GM18909 (cell line): ENCODE data around the gene GAMT.
A peak's percentile ranks its signal among the peaks of the same experiment; 100 is the strongest.

Experiments used
- ATAC-seq: cut with Tn5 transposase; IDR thresholded peaks from one replicate; pipeline ENCODE4 v1.9.1; 2021; ENCODE audit warnings: mild to moderate bottlenecking; ENCODE audit not compliant: unreplicated experiment, poor library complexity

GAMT gene

DNA sequence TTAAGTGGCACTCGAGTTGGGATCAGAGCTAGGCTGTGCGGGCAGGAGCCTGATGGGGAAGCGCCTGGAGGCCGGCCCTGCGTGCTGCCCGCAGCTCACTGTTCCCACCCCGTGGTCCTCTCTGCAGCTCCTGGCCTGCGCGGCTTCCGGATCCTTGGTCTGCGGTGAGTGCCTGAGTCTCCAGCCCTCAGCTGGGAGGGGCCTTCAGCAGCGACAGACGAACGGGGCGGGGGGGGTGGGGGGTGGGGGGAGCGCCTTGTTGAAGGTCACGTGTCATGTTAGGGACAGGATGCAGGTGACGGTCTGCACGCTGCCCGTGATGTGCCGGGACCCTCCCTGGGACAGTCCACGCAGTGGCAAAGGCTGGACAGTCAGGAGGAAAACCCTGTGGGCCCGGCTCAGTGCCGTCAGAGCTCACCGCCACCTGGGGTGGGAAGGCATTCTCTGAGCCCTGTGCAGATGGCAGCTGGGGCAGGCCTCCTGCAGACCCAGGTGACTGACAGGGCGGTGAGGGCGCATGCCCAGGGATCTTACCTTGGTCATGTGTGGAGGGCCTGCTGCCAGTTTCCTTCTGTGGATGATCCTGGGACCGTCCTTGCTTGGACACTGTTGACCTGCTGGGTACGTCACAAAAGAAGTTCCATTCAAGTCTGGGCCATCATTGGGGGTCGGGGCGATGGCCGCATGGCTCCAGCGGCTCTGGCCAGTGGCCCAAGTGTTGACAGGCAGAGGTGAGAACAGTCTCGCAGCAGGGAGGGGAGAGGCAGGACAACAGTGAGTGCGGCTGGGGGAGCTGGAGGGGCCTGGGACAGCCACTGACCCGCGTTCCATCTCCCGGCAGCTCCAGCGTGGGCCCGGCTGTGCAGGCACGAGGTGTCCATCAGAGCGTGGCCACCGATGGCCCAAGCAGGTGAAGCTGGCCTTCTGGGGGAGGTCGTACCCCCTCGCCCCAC is 13.4 kb downstream of the GAMT start:
- ATAC-seq = no peak

GRCh38 chr19:1386945-1387683 is 14.2 kb downstream of the GAMT start:
- no peak for ATAC-seq

GRCh38 chr19:1385816-1386215 is 15.5 kb downstream of the GAMT start:
- no peak for ATAC-seq

DNA sequence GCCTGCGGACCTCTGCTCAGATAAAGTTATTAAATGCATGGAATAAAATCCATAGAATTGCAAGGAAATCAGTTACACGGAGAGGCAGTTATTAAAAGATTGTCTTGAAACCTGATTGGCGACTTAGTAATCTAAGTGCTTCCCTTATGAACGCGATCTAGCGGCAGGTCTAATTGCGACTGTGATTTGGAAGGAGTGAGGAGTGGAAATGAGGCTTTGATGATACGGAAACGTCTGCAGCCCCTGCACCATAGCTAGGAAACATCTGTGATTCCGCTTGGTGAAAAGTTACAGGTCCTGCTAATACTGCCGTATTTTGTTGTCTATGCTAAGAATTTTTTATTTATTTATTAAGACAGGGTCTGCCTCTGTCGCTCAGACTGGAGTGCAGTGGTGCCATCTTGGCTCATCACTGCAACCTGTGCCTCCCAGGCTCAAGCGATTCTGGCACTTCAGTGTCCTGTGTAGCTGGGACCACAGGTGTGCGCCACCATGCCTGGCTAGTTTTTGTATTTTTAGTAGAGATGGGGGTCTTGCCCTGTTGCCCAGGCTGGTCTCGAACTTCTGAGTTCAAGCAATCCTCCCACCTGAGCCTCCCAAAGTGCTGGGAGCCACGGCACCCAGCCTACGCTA is 16.7 kb downstream of the GAMT start:
- ATAC-seq = no peak

- peak; percentile 11 for ATAC-seq
Observed at GRCh38 chr19:1384085-1384462, 17.3 kb downstream of the GAMT start.

- peak; percentile 81 for ATAC-seq
Observed at GRCh38 chr19:1383312-1384084, 17.8 kb downstream of the GAMT start, which contains the start of gene NDUFS7. TSS of gene NDUFS7 (plus strand) at chr19:1383907. CDS start at chr19:1383927, 20 bp downstream.

- ATAC-seq = no peak
Observed at GRCh38 chr19:1383017-1383311, 18.4 kb downstream of the GAMT start.

DNA sequence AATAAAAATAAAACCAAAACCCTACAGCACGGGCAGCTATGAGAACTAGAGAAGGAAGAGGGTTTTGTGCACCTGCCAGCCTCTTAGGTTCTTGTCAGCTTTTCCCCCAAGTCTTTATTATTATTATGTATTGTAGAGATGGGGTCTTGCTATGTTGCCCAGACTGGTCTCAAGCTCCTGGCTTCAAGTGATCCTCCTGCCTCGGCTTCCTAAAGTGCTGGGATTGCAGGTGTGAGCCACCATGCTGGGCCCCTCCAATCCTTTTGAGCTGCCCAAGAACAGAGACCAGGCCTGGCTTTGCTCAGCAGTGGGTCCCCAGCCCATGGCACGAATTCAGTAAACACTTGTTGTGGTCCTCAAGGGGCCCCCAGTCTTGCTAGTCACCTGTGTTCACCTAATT is 19.1 kb downstream of the GAMT start:
- no peak for ATAC-seq

DNA sequence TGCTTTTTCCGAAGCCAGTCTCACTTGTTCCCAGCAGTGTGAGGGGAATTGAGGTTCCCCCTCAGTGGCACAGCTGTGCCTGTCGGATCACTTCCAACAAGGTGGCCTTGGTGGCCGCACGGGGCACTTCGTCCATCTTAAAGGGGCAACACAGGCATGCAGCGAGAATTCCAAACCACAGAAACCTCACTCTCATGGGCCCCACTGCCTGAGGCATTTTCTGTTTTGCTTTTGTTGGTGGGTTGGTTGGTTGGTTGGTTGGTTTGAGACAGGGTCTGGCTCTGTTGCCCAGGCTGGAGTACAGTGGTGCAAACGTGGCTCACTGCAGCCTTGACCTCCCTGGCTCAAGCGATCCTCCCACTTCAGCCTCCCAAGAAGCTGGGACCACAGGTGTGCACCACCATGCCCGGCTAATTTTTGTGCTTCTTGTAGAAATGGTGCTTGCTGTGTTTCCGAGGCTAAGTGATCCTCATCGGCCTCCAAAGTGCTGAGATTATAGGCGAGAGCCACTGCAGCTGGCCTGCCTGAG is 21.3 kb downstream of the GAMT start:
- no peak for ATAC-seq

GRCh38 chr19:1379126-1379905 is 22.0 kb downstream of the GAMT start:
- no peak for ATAC-seq

DNA sequence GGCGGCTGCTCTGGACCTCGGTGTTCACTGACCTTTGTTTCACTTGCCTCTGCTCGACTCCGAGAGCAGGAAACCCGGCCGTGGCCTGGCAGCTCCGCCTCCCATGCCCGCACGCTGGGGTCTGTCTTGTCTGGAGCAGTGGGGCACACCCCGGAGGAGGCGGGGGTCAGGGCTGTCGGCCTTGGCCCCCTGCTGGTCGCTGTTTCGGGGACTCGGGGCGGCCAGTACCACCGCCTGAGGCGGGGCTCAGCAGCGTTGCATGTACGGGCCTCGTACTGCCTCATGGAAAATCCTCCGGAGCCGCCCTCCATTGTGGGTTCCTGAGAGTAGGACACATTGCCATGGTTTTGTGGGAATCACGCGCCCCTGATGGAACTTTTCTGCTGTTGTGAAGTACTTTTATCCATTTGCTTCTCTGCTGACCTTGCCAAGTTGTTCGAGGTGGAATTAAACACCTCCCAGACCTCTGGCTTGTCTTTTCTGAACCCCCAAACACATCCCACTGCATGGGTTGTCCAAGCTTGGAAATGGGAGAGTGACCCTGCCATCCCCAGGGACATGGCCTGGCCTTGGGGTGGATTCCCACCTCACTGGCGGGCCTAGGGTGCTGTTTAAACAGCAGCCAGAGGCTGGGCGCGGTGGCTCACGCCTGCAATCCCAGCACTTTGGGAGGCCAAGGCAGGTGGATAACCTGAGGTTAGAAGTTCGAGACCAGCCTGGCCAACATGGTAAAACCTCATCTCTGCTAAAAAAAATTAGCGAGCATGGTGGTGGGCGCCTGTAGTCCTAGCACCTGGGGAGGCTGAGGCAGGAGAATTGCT is 23.2 kb downstream of the GAMT start:
- ATAC-seq = no peak

DNA sequence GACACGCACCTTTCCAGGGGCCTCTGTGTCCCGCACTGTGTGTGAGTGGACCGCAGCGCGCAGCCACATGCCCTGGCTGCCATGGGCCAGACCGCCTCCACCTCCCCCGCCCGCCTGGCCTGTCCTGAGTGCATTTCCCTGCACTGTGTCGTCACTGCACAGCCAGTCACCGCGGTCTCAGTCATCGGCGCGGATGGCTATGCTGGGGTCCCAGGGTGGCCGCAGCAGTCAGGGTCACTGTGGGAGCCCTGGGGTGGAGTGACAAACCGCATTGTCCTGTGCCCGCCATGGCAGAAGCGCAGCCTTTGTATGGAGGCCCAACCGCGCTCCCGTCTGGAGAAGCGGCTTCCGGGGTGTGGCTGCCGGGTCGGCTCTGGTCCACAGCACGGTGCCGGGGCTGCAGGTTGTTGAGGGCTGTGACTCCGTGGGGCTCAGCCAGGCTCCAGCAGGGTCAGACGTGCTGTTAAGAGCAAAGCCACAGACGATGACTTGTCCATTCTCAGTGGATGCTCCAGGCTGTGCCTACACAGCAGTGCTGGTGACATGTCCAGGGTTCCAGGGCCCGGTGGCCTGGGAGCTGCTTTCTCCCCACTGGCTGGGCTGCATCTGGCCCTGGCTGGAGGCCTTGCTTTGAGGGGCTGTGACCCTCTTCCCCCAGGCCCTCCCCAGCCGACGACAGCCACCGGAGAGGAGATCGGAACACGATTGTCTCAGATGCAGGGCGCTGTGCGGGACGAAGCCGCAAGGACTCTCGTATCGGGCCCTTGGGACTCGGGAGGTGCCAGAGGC is 24.0 kb downstream of the GAMT start:
- ATAC-seq = no peak

DNA sequence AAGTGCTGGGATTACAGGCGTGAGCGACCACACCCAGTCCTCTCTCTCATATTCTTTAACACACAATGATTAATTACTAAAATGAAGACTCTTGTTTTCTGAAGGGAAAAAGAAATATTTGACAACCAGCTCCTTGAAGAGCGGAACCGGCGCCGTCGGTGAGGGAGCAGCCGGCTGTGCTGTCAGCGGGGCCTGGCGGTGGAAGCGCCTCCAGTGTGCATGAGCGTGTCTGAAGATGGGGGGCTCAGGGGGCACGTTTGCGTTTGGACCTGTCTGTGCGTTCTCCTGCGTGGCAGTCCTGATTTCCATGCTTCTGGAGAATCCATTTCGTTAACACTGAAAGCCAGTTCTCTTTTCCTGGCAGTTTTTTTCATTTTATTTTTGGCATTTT is 24.9 kb downstream of the GAMT start:
- no peak for ATAC-seq

GRCh38 chr19:1374250-1374577 is 27.1 kb downstream of the GAMT start:
- no peak for ATAC-seq

DNA sequence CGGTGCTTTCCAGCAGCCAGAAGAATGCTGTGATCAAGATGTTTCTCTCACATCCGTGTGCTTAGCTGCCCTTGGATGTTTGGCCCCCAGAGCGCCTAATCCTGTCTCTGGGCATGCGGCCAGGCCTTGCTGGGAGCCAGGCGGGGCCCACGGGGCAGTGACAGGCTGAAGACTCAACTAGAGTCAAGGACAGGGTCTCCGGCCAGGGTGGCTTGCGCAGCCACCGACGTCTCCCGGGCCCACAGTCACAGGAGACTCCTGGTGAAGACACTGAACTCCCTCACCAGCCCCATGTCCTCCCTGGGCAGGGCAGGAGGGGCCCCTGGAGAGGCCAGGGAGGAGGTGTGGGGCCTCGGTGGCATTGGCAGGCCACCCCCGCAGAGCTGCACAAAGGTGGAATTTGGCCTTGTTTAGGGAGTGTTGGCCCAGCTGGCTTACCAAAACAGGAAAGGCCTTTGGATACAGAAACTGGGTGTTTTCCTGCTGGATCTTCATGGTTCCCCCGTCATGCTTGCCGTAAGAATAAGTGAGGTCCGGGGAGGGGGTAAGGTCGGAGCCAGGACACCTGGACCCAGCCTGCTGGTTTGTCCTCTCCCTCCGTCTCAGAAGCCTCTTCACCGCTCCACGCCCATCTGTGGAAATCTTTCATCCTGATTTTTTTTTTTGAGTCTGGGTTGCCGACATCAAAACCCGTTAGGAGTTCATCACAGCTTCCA is 27.6 kb downstream of the GAMT start:
- no peak for ATAC-seq

DNA sequence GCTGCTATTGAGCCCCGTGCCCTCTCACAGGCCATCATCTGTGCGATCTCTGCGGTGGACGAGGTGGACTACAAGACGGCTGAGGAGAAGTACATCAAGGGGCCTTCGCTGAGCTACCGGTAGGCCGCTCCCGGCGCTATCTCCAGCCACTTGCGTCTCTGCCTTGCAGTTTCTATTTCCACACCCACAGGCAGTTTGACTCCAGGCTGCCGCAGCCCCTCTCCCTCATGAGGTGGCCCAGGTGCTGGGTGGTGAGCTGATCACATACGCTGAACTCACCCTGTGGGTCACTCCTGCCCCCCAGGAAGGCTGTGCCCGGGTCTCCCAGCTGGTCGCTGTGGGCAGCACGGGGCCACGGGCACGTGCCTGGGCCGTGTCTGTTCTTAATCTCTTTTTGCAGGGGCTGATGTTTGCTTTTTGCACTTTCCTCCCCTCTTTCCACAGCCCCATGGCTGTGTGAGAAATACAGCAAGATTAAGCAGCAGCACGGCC is 28.3 kb downstream of the GAMT start:
- ATAC-seq = no peak
